ENCODE results near the gene SERPINA5. TPM values are rescaled to one million over a fixed set of nuclear protein-coding genes. Genes with fewer than 3 reads are reported as not detected.

SERPINA5 gene
- total and polyA plus RNA-seq, 2 of the 13 experiments (the other 11 are each of a cell fraction or from before 2014, with no cell fraction given) = 449 to 498 TPM

DNA sequence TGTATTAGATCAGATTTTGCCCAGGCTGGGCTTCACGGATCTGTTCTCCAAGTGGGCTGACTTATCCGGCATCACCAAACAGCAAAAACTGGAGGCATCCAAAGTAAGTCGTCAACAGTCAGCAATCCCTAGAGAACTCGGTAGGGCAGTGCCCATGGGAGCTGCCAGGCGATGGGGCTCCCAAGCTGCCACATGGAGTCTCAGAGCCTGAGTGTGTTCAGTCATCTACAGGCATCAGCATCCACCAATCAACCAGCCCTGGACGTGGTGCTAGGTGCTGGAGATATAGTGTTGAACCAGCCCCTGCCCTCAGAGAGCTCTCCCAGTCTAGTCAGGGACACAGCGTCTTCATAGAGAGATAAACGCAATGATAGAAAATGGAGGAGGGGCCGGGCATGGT, 13.0 kb upstream of the SERPINA5 start (continued):
- TF ChIP-seq, protein P1, sequence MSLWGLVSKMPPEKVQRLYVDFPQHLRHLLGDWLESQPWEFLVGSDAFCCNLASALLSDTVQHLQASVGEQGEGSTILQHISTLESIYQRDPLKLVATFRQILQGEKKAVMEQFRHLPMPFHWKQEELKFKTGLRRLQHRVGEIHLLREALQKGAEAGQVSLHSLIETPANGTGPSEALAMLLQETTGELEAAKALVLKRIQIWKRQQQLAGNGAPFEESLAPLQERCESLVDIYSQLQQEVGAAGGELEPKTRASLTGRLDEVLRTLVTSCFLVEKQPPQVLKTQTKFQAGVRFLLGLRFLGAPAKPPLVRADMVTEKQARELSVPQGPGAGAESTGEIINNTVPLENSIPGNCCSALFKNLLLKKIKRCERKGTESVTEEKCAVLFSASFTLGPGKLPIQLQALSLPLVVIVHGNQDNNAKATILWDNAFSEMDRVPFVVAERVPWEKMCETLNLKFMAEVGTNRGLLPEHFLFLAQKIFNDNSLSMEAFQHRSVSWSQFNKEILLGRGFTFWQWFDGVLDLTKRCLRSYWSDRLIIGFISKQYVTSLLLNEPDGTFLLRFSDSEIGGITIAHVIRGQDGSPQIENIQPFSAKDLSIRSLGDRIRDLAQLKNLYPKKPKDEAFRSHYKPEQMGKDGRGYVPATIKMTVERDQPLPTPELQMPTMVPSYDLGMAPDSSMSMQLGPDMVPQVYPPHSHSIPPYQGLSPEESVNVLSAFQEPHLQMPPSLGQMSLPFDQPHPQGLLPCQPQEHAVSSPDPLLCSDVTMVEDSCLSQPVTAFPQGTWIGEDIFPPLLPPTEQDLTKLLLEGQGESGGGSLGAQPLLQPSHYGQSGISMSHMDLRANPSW (CRISPR knock-in tag; IDR thresholded peaks at IDR 0.05; ENCODE audit: borderline replicate concordance) = no peak
- no peak for TF ChIP-seq PAXIP1 (CRISPR knock-in tag; conservative IDR thresholded peaks at IDR 0.05)
- no peak for TF ChIP-seq SATB2 (CRISPR knock-in tag; IDR thresholded peaks at IDR 0.05)
- no peak for TF ChIP-seq BHLHE40 (IDR thresholded peaks at IDR 0.05; ENCODE audit: low read length)
- TF ChIP-seq KDM5B (CRISPR knock-in tag; IDR thresholded peaks at IDR 0.05; ENCODE audit: borderline replicate concordance) = no peak
- no peak for TF ChIP-seq ZKSCAN8 (CRISPR knock-in tag; IDR thresholded peaks at IDR 0.05; ENCODE audit: borderline replicate concordance)
- TF ChIP-seq ZBTB43 (CRISPR knock-in tag; conservative IDR thresholded peaks at IDR 0.05) = no peak
- no peak for TF ChIP-seq ZNF878 (CRISPR knock-in tag; IDR thresholded peaks at IDR 0.05)
- TF ChIP-seq DDIT3 (CRISPR knock-in tag; IDR thresholded peaks at IDR 0.05) = no peak
- TF ChIP-seq ZNF530 (CRISPR knock-in tag; IDR thresholded peaks at IDR 0.05; ENCODE audit: low read depth) = no peak
- no peak for TF ChIP-seq KLF11 (CRISPR knock-in tag; IDR thresholded peaks at IDR 0.05)
- TF ChIP-seq ZNF12 (CRISPR knock-in tag; IDR thresholded peaks at IDR 0.05) = no peak
- no peak for TF ChIP-seq TBX3 (IDR thresholded peaks at IDR 0.05; ENCODE audit: borderline replicate concordance)
